Activated CD4-positive, alpha-beta T cell treated with anti-CD3 and anti-CD28 coated beads, Interleukin-2, amount 50 U/mL, for 48 hours (primary cell): ENCODE data around the gene PGR.
"Not testable (repeated sequence)": the region's sequence is repeated elsewhere in the genome, so short reads cannot be mapped to it uniquely, and the experiment has no call there.

Experiments used
- DNase-seq, 2 experiments: peaks; one replicate each; pipeline ENCODE4 v3.0.0-alpha.2; 2020

The PGR gene

GRCh38 chr11:101063706-101064105 is 65.9 kb downstream of the PGR start:
- no peak for DNase-seq

DNA sequence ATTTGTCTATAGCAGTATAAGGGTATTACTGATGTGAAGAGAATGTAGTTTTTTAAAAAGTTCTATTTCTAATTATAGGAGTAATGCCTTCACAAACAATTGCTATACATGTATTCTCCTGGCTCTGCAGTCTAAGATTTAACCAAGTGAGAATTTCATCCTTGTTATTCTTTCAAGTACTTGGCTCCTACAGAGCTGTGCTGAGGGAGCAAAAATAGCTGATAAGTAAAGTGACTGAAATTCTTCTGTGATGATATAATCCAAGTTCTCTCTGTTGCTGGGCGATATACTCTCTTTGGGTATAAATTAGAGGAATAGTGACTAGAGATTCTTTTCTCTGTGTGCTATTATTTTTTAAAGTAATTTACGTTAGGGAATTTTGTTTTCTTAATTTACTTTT is 68.0 kb downstream of the PGR start:
- DNase-seq = no peak

GRCh38 chr11:101059331-101059730 is 70.3 kb downstream of the PGR start:
- no peak for DNase-seq

DNA sequence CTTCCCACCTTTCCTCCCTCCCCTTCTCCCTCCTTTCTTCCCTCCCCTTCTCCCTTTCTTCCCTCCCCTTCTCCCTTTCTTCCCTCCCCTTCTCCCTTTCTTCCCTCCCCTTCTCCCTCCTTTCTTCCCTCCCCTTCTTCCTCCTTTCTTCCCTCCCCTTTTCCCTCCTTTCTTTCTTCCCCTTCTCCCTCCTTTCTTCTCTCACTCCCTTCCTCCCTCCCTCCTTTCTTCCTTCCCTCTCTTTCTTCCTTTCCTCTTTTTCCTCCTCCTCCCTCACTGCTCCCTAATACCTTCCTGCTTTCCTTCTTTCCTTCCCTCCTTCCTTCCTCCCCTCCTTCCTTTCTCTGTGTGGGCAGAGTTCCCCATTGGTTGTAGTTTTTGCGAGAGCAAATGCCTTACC is 76.1 kb downstream of the PGR start:
- no peak for DNase-seq

DNA sequence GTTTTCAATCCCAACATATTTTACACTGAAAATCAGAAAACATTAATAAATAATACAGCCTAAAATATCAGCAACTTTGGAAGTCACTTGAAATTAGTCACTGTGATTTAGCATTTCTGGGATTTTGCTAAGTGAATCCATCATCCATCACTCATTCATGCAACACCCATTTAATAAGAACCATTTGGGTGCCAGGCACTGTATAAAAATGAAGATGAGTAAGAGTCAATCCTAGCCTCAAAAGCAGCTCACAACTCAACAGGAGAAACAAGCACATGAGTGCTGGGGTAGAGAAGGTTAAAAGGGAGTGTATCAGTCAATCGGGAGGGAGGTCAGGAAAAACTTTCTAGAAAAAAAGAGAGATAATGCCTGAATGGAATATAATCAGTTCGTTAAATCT is 77.9 kb downstream of the PGR start:
- no peak for DNase-seq

DNA sequence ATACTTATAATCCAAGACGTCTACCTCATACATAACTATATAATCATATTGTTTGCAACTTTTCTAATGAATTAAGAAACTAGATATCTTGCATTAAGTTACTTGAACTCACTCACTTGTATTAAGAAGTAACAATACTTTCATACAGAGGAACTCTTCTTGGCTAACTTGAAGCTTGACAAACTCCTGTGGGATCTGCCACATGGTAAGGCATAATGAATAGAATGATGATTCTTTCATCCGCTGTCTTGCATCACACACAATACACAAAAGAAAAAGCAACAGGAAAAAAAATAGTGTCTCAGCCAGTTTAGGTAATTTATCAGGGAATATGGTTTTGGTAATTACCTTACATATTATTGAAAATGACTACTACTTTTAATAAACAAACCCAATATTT is 79.8 kb downstream of the PGR start:
- no peak for DNase-seq

- DNase-seq = no peak
These were observed 80.5 kb downstream of the PGR start for GRCh38 chr11:101049123-101049522.

DNA sequence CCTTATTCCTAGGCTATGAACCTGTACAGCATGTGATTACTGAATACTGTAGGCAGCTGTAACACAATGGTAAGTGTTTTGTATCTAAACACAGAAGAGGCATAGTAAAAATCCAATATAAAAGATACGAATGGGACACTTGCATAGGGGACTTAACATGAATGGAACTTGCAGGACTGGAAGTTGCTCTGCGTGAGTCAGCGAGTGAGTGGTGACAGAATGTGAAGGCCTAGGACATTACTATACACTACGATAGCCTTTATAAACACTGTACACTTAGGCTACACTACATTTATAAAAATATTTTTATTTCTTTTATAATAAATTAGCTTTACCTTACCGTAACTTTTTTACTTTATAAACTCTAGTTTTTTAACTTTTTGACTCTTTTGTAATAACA is 81.1 kb downstream of the PGR start:
- DNase-seq = no peak

GRCh38 chr11:101046947-101047346 is 82.7 kb downstream of the PGR start:
- DNase-seq = no peak

- DNase-seq = no peak
These were observed 84.2 kb downstream of the PGR start for GRCh38 chr11:101045415-101045814.

- no peak for DNase-seq
These were observed 85.7 kb downstream of the PGR start for GRCh38 chr11:101043940-101044339.

- DNase-seq = no peak
These were observed 93.7 kb downstream of the PGR start for GRCh38 chr11:101035872-101036271.

GRCh38 chr11:101034076-101034475 is 95.5 kb downstream of the PGR start:
- no peak for DNase-seq

GRCh38 chr11:101032991-101033390 is 96.6 kb downstream of the PGR start:
- no peak for DNase-seq

DNA sequence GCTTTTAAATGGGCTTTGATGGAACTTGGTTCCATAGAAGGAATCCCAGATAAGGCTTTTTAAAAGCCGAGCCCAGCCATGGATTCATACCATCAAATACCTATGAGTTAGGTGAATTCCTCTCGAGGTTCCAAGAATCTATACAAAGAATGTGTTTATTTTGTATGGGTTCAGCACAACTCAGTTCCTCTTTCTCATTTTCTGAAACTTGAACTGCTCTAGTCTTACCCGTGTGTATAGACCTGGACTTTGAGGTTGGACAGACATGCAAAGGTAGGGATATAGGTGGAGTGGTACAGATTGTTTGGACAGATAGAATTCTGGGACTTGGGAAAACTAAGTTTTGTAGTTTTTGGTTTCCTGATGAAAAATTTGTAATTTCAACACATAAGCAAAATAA is 97.9 kb downstream of the PGR start:
- no peak for DNase-seq

- no peak for DNase-seq
These were observed 98.9 kb downstream of the PGR start for GRCh38 chr11:101030692-101031091.

- no peak for DNase-seq
These were observed 99.6 kb downstream of the PGR start for GRCh38 chr11:101030015-101030414.

GRCh38 chr11:101028644-101029043 is 101.0 kb downstream of the PGR start:
- no peak for DNase-seq

- no peak for DNase-seq
These were observed 107.4 kb downstream of the PGR start for GRCh38 chr11:101022256-101022655.

DNA sequence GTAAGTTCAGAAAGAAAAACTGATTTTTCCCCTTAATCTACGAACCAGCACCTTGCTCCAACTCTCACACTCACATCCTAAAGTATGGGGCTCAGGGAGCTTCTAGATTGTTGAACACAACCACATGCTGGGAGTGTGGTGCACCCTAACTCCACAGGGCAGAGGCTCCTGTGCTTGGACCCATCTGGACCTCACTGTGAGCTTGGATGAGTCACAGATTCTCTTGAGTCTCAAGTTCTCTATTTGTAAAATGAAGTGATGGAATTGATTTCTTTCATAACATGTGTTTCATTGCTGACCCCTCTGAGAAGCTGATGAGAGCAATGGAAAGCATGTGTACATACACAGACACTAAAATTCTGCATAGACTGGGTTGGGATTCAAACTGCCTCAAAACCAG is 109.7 kb downstream of the PGR start:
- DNase-seq = no peak

DNA sequence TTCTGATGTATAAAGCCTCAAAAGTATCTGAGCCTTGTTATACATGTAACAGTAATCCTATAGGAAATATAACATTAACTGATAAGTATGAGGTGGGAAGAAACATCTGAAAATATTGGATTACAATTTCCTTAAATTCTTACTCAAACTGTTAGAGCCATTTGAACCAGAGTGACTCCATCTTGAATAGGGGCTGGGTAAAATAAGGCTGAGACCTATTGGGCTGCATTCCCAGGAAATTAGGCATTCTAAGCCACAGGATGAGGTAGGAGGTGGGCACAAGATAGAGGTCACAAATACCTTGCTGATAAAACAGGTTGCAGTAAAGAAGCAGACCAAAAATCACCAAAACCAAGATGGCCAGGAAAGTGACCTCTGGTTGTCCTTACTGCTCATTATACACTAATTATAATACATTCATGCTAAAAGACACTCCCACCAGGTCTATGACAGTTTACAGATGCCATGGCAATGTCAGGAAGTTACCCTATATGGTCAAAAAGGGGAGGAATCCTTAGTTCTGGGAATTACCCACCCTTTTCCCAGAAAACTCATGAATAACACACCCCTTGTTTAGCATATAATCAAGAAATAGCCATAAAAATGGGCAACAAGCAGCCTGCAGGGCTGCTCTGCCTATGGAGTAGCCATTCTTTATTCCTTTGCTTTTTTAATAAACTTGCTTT is 114.9 kb downstream of the PGR start:
- DNase-seq = no peak

DNA sequence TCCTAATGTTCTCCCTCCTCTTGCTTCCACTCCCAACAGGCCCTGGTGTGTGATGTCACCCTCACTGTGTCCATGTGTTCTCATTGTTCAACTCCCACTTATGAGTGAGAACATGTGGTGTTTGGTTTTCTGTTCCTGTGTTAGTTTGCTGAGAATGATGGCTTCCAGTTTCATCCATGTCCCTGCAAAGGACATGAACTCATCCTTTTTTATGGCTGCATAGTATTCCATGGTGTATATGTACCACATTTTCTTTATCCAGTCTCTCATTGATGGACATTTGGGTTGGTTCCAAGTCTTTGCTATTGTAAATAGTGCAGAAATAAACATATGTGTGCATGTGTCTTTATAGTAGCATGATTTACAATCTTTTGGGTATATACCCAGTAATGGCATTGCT is 115.9 kb downstream of the PGR start:
- DNase-seq = not testable (repeated sequence)

GRCh38 chr11:101011881-101012280 is 117.7 kb downstream of the PGR start:
- no peak for DNase-seq

DNA sequence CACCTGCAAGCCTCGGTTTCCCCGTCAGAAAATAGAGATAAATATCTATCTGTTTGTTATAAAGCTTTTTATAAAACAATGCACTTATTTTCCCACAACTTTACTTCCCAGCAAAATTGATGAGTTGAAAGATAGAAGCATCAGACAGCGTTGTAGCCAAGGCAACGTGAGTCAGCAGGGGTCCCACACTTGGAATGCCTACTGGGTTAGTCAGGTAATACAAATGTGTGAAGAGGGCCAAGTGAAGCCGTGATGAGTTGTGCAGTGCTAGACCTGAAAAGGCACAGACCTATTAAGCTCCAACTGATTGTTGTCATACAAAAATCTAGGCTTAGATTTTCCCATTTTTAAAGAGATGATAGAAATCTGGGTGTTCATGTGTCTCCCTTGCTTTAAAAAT is 118.7 kb downstream of the PGR start:
- no peak for DNase-seq

GRCh38 chr11:101009690-101010055 is 119.9 kb downstream of the PGR start:
- no peak for DNase-seq
